NCI-H2029 treated with DMSO at 0.1 percent for 48 hours (cell line): ENCODE results near the gene PKM.
A peak's percentile ranks its signal among the peaks of the same experiment; 100 is the strongest.
"Not testable (repeated sequence)": the region's sequence is repeated elsewhere in the genome, so short reads cannot be mapped to it uniquely, and the experiment has no call there.

ENCODE experiments used
- DNase-seq: peaks from one replicate; lab custom pipeline; 2025; lab: John Stamatoyannopoulos, UW

PKM gene

GRCh38 chr15:72231066-72231832 lies at the start of gene PKM:
Gene PKM (minus strand): TSS chr15:72231190. CDS start chr15:72219097, 12,093 bp downstream.
- DNase-seq, result peak; percentile 54

- DNase-seq, result no peak
These were observed 49.8 kb upstream of the PKM start for GRCh38 chr15:72280751-72281150.

- no peak for DNase-seq
These were observed 47.7 kb upstream of the PKM start for GRCh38 chr15:72278737-72279136.

DNA sequence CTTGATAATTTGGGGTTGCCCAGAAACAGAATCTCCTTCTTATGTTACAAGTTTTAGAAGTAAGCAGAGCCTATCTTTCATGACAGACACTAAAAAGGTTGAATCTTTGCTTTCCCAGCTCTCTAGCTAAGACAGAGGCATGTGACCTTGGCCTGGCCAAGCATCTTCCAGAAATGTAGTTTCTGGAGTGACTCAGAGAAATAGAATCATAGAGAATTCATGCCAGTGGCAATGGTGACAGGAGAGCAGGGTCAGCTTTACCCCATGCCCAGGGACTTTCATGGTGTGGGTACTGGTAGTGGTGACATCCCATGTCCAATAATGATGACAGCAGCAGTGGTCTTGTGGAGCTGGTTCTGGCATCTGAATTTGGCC lies 45.3 kb upstream of the PKM start:
- DNase-seq, result no peak

GRCh38 chr15:72275635-72276325 lies 44.8 kb upstream of the PKM start:
- not testable (repeated sequence) for DNase-seq

DNA sequence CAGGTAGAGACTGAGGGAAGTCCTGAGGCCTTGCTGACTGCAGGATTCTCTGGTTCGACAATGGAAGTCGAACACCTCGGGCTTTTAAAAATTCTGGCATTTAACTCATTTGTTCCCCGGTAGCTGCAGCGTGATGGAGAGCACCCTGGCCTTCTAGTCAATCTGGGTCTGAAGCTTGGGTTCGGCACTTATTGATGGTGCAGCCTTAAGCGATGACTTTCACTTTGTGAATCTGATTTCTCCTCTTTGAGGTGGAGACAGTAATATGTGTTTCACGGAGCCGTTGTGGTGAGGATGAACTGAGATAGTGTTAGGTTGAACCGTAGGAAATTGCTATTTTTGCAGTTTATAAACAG lies 42.0 kb upstream of the PKM start:
- no peak for DNase-seq

DNA sequence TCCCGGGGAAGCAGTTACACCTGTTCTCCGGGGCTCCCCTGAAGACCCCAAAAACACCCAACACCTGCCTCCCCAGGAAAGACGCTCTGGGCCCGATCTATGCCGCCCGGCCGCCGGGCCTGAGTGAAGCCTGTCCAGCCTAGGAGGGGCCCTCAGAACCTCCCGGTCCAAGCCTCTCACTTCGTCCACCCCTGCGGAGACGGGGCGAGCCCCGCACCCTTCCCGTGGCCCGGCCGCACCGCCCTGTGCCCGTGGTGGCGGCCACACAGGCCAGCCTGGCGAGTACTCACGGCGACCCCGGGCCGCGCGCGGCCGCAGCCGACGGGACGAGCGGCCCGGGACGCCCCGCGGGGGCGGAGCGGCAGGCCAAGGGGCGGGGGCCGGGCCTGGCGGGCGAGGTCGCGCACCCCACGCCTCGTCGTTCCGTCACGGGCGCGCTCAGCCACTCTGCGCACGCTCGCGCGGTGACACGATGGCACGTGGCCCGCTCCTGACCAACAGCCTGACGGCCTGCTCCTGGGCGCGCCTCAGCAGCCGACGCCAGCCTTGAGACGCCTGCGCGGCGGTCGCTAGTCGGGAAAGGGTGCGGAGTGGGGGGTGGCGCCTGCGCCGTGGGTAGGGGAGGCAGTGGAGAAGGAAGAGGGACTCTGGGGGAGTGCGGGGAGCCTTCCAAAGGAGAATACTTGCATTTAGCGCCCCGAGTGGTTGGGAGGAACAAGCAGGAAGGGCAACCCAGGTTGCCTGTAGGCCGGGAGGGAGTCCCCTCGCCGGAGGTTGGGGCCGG lies 41.4 kb upstream of the PKM start, which contains the start of gene PARP6:
Gene PARP6, minus strand, starts transcription at position 342 of the 784 bp plus-strand sequence. CDS start 5,077 bp downstream, outside the sequence.
- peak; percentile 61 for DNase-seq

DNA sequence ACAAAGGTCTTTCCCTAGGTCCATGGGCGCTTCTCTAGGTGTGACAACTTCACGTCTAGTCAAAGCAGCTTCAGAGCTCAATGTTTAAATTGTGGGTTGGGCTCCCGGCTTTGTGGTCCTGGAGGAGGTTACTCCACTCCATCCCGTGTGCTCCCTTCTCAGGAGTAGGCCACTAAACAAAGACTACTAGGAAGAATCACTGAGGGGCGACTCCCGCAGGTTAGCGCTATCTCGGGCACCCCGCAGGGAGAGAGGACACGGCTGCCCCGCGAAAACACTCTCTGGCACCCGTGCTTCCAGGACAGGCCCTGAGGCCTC lies 40.9 kb upstream of the PKM start:
- DNase-seq, result no peak

GRCh38 chr15:72271221-72271620 lies 40.2 kb upstream of the PKM start:
- DNase-seq, result no peak

GRCh38 chr15:72269739-72270138 lies 38.7 kb upstream of the PKM start:
- no peak for DNase-seq

DNA sequence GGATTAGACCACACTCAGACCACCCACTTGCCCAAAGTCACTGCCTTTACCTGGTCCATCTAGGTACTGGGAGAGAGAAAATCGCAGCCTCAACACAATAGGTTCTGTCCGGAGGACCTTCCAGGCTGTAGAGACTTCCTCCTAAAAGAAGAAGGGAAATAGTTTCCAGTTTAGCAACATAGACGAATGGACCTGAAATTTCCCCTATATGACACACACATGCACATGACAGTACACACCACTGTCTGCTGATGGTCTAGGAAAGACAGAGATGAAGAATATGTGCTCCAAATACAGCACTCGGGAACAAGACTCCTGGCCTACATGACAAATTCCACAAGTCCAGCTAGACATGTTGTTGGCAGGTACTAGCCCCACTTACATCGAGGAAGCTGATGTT lies 34.0 kb upstream of the PKM start:
- DNase-seq, result no peak

DNA sequence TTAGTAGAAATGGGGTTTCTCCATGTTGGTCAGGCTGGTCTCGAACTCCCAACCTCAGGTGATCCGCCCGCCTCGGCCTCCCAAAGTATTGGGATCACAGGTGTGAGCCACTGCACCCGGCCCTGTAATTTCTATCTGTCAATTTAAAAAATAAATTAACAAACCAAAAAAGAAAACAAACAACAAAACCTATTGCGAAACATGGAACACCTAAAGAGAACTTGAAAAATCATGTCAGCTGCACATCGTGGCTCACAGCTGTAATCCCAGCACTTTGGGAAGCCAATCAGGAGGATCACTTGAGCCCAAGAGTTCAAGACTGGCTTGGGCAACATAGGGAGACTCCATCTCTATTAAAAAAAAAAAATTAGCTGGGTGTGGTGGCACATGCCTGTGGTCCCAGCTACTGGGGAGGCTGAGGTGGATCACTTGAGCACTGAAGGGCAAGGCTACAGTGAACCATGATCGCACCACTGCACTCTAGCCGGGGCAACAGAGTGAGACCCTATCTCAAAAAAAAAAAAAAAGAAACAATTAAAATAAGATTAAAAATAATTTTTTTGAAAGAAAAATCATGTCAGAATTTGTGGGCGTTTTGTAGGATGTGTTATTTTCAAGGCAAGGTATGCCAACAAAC lies 21.8 kb upstream of the PKM start:
- no peak for DNase-seq

DNA sequence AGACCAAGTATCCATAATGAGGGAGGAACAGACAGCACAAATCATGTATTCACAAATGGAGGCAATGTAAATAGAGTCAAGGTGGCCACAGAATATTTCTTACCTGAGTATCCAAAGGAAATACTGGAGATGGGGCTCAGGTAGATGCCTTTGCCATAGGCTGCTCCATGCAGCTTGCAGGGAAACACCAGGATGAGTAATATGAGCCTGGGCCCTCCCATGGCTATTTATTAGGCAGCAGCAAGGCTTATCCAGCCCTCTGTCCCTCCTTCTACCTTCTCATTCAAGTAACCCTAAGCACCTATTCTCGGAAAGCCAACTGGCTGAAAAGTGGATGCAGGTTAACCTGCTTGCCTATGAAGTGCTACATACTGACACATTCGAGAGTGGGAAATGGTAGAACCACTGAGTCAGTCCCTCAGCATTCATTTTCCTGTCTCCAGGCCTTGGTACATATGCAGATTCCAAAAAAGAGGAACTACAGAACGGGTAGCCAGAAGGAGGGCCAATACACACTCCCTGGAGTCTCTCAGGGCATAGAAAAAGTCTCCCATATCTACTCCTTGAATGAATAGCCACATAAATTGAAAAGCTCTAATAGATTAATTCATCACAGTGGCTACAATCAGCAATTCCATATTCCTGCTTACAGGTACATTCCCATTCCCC lies 18.3 kb upstream of the PKM start:
- DNase-seq, result no peak

- no peak for DNase-seq
These were observed 17.5 kb upstream of the PKM start for GRCh38 chr15:72248514-72248913.

GRCh38 chr15:72242775-72243370 lies 11.9 kb upstream of the PKM start:
- DNase-seq, result no peak

GRCh38 chr15:72239652-72240051 lies 8.7 kb upstream of the PKM start:
- no peak for DNase-seq

GRCh38 chr15:72238586-72238985 lies 7.6 kb upstream of the PKM start:
- DNase-seq, result no peak

DNA sequence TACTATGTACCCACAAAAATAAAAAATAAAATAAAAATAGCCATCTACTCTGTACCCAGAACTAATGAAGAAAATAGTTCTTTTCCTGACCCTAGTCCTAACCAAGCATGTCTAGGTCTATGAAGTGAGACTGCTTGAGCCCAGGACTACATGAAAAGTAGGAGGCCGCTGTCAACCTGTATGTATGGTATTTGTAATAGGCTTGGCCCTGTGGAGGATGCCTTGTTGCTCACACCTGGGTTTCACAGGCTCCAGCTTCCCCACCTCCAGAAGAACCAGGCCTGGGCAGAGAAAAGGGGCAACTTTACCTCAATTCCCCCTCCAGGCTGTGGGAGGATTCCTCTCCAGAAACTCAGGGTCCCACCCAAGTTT lies 6.8 kb upstream of the PKM start:
- no peak for DNase-seq

DNA sequence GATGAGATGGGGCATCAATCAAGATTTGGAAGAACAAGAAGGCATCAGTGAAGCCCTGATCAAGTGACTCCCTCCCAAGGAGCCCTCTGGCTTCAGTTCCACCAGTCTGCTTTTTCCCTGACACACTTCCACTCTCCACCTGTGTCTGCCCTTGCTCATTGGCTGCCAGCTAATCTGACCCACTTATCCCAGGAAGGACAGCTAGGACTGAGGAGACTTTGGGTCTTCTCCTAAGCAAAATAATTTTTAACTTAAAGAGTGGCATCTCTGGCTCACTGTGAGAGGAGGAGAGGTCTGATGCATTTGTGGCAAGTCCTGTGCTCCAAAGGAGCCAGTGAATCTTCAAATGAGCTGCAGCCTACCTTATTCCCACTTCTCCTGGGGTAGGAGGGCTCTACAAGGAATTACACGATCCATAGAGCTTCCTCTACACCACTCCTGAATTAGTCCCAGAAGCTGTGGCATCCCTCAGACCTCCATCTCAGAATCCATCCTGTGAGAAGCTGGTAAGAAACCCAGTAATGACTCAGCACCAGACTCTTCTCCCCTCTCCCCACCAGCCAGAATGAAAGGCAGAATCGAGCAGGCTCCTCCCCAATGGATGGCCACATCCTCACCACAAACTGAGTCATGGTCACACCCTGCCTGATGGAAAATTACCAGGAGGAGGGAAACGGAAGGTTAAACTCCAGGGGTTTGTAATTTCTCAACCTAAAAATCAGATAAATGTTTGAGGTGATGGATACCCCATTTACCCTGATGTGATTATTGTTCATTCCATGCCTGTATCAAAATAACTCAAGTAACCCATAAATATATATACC lies 6.3 kb upstream of the PKM start:
- no peak for DNase-seq

- no peak for DNase-seq
These were observed 5.5 kb upstream of the PKM start for GRCh38 chr15:72236381-72237003.
